ENCODE data around the gene PIGT.

PIGT gene

DNA sequence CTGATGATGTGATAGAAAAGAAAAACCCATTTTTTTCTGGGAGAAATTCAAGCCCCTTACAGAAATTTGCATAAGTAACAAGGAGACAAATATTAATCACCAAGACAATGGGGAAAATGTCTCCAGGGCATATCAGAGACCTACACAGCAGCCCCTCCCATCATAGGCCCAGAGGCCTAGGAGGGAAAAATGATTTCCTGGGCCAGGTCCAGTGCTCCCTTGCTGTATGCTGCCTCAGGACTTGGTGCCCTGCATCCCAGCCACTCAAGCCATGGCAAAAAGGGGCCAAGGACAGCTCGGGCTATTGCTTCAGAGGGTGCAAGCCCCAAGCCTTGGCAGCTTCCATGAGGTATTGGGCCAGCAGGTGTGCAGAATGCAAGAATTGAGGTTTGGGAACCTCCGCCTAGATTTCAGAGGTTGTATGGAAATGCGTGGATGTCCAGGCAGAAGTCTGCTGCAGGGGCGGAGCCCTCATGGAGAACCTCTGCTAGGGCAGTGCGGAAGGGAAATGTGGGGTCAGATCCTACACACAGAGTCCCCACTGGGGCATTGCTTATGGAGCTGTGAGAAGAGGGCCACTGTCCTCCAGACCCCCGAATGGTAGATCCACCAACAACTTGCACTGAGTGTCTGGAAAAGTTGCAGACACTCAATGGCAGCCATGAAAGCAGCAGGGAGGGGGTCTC, 15.5 kb upstream of the PIGT start:
- no peak for DNase-seq (ENCODE audit: low read depth in 2 of 2)

GRCh38 chr20:45402946-45403345, 13.0 kb upstream of the PIGT start:
- no peak for DNase-seq (ENCODE audit: low read depth in 2 of 2)

DNA sequence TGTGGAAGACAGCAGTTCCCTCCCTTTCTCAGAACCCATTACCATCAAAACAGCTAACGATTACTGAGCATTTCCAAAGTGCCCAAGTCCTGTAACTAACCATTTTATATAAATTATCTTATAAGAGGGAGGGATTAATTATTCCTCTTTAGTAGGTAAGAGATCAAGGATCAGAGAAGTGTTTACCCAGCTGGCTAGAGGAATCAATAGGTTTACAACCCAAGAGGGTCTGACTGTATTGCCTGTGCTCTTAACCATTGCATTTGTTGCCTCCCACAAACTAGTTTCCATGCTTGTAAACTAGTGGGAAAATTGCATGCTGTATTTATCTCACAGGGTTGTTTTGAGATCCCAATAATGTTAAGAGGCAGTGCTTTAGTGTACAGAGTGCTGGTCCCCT, 11.5 kb upstream of the PIGT start:
- no peak for DNase-seq (ENCODE audit: low read depth in 2 of 2)

DNA sequence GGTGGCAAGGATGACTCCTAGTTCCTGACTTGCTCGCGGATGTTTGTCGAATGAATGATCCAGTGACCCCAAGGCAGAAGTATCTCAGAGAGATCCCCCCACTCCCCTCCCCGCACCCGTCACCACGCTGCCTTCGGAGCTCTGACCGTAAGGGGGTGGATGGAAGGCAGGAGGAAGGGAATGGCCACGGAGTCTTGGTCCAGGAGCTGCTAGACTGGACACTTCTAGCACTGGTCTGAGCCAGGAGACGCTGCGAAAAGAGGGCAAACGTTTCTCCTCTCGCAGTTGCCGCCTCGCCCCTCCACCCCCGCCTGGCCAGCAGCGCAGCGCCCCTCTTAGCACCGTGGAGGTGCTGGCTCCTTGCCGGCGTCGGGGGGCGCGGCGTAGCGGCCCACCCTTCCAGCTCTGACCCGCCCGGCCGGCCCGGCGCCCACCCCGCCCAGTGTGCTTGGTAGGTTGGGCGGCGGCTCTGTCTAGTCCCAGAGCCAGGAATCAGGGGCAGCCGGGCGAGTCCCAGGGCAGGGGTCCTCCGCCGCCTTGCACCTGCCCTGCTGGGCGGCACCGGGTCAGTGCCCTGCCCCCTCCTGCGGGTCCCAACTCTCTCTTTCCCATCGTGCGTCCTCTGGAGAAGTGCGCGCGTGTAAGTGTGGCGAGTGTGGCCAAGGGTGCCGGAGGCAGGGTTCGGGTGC, 10.2 kb upstream of the PIGT start:
- no peak for DNase-seq (ENCODE audit: low read depth in 2 of 2)

DNA sequence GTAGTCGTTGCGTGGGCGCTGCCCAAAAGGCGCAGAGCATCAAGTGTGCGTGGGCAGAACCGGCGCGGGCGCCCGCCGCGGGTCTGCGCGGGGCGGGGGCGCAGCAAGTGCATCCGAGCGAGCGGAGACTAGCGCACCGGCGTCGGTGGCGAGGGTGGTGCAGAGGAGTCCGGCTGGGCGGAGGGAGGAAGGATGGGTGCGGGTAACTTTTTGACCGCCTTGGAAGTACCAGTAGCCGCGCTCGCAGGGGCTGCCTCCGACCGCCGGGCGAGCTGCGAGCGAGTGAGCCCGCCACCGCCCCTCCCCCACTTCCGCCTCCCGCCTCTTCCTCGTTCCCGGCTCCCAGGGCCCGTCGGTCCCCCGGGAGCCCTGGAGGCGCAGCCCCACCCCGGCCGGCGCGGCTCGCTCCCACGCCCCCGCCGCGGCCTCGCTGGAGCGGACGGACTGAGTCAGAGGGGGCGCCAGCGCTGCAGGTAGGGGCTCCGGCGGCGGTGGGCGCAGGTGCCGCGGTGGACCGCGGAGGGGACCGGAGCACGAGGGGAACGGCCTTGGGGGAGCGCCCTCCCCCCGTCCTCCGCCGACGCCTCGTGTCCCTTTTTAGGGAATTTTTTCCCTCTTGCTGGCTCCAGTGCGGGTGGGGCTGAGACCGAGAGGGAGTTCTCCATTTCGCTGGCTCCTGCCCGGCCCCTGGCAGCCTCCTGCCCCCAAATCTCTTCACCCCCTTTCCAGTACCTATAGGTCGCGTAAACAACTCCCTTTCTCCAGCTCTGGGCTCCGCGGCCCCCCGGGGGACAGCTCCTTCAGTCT, 9.5 kb upstream of the PIGT start:
- peak in 1 of 2 donors; percentile 32 for DNase-seq (ENCODE audit: low read depth in 2 of 2)

DNA sequence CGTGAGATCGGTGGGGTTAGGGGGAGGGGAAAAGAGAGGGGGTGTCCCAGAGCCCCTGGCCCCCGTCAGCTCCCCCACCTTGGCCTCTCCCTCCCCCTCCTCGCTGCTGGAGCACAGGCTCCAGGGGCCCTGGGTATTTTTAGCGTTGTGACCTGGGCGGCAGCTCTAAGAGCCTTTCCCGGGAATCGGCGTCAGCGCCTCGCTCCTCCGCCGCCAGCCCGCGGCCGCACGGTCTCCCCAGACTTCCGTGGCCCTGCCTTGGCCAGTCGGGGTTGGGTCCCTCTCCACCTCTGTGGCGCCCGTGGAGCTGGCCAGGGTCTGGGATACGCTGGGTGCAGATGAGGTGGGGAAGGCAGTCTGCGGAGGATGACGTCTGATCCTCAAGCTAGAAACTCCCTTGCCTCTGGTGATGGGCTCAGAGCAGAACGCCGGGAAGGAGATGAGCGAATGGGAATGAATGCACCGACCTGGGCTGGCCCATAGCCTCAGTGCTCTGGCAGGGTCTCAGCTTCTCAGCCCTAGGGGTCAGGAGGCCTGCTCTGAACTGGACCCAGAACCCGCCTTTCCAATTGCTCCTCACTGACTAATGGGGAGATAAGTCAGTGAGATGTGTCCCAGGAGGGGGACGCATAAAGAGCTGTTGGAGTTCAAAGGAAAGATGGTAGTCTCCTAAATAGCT, 8.7 kb upstream of the PIGT start:
- DNase-seq (ENCODE audit: low read depth in 2 of 2), result no peak

DNA sequence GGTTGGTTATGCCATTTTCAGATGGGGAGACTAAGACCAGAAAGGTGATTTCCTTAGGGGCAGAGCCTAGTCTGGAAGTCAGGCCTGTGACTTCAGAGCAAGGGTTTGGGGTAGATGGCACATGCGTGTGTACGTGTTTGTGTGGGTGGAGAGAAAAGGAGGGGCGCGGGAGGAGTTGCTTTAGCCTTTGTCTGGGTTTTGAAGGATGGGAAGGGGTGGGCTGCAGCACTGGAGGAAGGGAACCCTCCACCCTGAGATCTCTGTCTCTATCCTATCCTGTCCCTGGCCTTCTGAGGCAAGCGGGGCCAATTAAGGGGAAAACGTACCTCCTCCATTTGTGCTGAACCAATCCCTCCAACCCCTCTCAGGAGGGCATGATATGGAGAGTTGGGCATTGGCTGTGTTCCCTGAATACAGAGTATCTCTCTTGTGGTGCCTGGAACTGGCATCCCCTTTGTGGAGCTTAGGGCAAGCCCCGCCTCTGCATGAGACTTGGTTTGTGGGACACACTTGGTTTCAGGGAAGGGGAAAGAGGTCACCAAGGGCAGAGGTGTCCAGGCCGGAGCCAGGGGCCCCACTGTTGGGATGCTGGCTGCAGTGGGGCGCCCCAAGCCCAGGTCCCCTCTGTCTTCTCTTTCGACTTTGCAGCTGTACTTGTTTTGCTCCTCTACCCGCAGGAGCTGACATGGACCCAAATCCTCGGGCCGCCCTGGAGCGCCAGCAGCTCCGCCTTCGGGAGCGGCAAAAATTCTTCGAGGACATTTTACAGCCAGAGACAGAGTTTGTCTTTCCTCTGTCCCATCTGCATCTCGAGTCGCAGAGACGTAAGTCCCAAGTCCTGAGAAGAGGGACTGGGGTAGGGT, 7.9 kb upstream of the PIGT start, which contains the start of gene DBNDD2:
DBNDD2 (plus strand) TSS at position 507 of the 863 bp plus-strand sequence; CDS start at position 686, 179 bp downstream.
- DNase-seq (ENCODE audit: low read depth in 2 of 2), result no peak

DNA sequence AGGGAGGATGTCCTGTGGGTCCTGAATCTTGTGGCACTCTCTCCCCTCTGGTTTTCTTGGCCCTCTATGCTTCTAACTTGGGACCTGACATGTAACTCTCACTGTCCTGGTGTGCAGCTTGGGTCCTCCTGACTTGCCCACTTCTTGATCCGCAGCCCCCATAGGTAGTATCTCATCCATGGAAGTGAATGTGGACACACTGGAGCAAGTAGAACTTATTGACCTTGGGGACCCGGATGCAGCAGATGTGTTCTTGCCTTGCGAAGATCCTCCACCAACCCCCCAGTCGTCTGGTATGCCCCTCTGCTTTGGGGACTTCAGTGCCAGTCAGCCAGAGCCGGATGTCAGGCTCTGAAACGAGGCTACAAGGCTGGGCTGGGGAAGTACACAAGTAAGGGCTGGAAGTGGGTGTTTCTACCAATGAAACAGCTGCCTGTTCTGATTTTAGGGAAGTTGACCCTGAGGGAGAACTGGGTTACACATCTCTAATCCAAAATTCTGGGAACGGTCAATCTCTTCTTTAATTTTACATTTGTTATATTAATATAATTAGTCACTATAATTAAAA, 7.2 kb upstream of the PIGT start:
- DNase-seq (ENCODE audit: low read depth in 2 of 2), result no peak

DNA sequence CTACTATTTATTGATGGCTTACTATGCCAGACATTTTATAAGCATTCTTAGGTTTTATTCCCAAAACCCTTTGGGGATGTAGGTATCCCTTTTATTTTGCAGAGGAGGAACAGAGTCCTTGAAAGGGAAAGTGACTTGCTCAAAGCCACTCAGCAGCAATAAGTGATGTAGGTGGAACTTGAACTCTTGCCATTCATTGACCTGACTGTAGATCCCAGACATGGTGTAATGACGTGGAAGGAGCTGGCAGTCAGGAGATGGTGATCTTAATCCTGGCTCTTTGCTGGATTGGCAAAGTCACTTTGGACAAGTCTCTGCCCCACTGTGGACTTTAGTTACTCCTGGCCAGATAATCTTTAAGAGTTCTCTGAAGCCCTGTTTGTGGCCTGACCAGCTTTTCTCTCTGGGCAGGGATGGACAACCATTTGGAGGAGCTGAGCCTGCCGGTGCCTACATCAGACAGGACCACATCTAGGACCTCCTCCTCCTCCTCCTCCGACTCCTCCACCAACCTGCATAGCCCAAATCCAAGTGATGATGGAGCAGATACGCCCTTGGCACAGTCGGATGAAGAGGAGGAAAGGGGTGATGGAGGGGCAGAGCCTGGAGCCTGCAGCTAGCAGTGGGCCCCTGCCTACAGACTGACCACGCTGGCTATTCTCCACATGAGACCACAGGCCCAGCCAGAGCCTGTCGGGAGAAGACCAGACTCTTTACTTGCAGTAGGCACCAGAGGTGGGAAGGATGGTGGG, 6.2 kb upstream of the PIGT start:
- no peak for DNase-seq (ENCODE audit: low read depth in 2 of 2)

DNA sequence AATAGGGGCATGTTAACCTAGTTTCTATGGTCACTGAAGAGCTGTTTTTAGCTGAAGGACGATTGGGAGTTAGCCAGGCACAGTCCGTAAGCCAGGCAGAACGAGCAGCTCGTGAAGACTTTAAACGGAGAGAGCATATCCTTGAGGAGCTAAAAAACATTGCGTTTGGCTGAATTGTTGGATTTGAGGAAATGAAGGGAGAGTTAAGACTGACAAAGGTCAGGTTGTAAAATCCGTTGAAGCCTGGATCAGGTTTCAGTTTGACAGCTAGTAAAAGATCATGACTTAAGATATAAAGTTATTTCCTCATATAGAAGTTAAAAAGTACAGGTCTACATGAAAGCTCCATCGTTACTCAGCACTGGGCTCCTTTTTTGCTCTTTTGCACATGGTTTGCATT, 5.1 kb upstream of the PIGT start:
- no peak for DNase-seq (ENCODE audit: low read depth in 2 of 2)

DNA sequence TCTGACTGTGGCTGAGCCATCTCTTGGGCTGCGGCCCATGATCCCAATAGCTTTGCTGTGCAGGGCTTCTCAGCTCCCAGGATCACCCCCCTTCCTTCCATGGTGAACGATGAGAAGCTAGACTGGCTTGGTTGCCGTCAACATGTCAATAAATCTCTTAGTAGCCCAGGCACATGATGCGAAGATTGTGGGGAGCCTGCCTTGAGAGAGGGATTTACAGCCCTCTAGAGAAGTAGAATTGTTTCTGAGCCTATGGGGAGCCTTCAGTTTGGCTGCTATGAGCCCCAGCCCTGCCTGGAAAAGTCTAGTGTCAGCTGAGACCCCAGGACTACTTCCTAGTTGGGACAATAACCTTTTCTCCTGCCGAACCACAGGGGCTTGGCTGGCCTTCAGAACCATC, 3.3 kb upstream of the PIGT start:
- no peak for DNase-seq (ENCODE audit: low read depth in 2 of 2)

DNA sequence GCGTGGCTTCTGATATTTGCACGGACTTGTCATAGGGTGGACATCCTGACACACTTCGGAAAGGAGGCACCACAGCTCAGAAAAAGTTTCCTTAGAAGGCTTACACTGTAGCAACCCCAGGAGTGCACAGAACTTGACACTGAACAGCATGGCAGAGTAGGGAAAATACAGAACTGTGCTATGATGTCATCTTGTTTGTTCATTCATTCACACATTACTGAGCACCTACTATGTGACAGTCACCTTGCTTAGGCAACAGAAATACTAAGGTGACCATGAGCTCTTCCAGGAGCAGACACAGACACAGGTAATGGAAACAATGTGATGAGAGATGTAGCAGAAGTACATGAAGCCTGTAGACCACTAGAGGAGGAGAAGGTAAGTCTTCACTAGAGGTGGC, 2.5 kb upstream of the PIGT start:
- no peak for DNase-seq (ENCODE audit: low read depth in 2 of 2)

DNA sequence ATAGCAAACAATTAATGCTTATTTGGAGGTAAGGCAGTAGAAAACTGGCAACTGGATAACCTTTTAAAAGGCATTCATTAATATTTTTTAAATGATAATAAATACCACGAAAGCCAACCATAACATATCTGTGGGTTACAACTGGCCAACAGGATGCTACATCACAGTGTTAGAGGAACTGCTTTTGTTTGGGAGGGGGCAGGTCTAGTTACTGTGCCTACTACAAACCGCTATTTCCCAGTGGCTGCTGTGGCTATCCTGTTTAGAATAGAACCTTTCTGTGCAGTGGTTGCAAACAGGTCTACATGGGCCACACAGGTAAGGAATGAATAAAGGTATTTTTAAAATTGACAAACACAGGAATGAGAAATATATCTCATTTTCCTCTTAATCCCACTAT, 976 bp downstream of the PIGT start:
- no peak for DNase-seq (ENCODE audit: low read depth in 2 of 2)

GRCh38 chr20:45419188-45420091, 3.5 kb downstream of the PIGT start:
- DNase-seq (ENCODE audit: low read depth in 2 of 2), result peak in 1 of 2 donors; percentile 30

DNA sequence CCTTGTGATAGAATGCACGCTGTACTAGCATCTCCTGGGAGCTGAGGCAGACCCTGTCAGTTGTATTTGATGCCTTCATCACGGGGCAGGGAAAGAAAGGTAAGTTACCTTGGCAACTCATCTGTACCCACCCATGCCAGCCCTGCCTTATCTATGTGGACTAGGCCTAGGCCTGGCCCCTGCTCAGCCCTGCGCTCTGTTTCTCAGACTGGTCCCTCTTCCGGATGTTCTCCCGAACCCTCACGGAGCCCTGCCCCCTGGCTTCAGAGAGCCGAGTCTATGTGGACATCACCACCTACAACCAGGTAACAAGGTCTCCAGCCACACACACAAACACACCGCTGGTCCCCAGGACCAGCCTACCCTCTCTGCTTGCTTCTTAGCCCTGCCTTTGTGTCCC, 4.2 kb downstream of the PIGT start:
- DNase-seq (ENCODE audit: low read depth in 2 of 2), result no peak

- DNase-seq (ENCODE audit: low read depth in 2 of 2), result no peak
Measured at GRCh38 chr20:45423700-45424099, 7.8 kb downstream of the PIGT start.

DNA sequence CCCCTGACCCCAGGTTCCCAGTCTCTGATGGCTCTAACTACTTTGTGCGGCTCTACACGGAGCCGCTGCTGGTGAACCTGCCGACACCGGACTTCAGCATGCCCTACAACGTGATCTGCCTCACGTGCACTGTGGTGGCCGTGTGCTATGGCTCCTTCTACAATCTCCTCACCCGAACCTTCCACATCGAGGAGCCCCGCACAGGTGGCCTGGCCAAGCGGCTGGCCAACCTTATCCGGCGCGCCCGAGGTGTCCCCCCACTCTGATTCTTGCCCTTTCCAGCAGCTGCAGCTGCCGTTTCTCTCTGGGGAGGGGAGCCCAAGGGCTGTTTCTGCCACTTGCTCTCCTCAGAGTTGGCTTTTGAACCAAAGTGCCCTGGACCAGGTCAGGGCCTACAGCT, 9.6 kb downstream of the PIGT start:
- no peak for DNase-seq (ENCODE audit: low read depth in 2 of 2)

GRCh38 chr20:45426320-45427016, 10.5 kb downstream of the PIGT start:
- no peak for DNase-seq (ENCODE audit: low read depth in 2 of 2)

Measured in stimulated activated CD8-positive, alpha-beta memory T cell treated with anti-CD3 and anti-CD28 coated beads, Interleukin-15, amount 100 ng/mL, for 48 hours (primary cell).